Thyroid gland (tissue), 4 donors: ENCODE measurements around the gene ADARB2. TPM values are rescaled to one million over a fixed set of nuclear protein-coding genes. Genes with fewer than 3 reads are reported as not detected.

Source experiments
- DNase-seq, 2 donors: peaks; one replicate each; pipeline ENCODE4 v3.0.0-alpha.2; 2019
- H3K27ac ChIP-seq, 3 donors: fragments of 200-600 bp; sonication (generic); 1 replicate in 2 of 3; 2 replicates in 1 of 3; pipeline ENCODE4 v1.5.1; 2016 to 2019; ENCODE audit warnings: mild to moderate bottlenecking in 1 of 3, moderate library complexity in 1 of 3
- H3K27me3 ChIP-seq: fragments of 200-600 bp; sonication (generic); one replicate; pipeline ENCODE4 v1.5.1; 2019
- H3K36me3 ChIP-seq, 2 donors: fragments of 200-600 bp; sonication (generic); one replicate each; pipeline ENCODE4 v1.5.1; 2016 to 2019
- H3K4me1 ChIP-seq, 2 donors: fragments of 200-600 bp; sonication (generic); one replicate each; pipeline ENCODE4 v1.5.1; 2017 to 2019
- H3K4me3 ChIP-seq, 3 donors: fragments of 200-600 bp; sonication (generic); replicated peaks in 1 of 3; 1 replicate in 2 of 3; 2 replicates in 1 of 3; pipeline ENCODE4 v1.5.1; 2016; ENCODE audit warnings: mild to moderate bottlenecking in 1 of 3
- H3K9me3 ChIP-seq: fragments of 200-600 bp; sonication (generic); one replicate; pipeline ENCODE4 v1.5.1; 2017
- CTCF ChIP-seq, 6 experiments: fragments of 200-600 bp in 3 of 6; fragments of 450-650 bp in 3 of 6; sonication (generic) in 3 of 6; IDR thresholded peaks; one replicate each; pipeline ENCODE4 v1.5.1; 2016 to 2019; ENCODE audit warnings: antibody characterized with exemption in 6 of 6, mild to moderate bottlenecking in 2 of 6, inconsistent platforms in 1 of 6, moderate library complexity in 1 of 6
- POLR2A ChIP-seq, 2 donors: fragments of 450-650 bp; IDR thresholded peaks; one replicate each; pipeline ENCODE4 v1.6.1; 2017; ENCODE audit warnings: antibody characterized with exemption in 2 of 2, mild to moderate bottlenecking in 2 of 2, moderate library complexity in 1 of 2
- WGBS, 2 donors: methylation state at CpG; one replicate each; pipeline ENCODE4 v1.1.5; 2017; 5-methylcytosine and 5-hydroxymethylcytosine counted together
- intact Hi-C: fragments of 100-400 bp; cut with DNase I; formaldehyde crosslinking; loops from one replicate; pipeline ENCODE4 v1.15.1; 2023
- total RNA-seq, 4 donors: library from RNA; depleted of rRNA; stranded (reverse); fragments of >200 nt; gene quantifications; one replicate each; pipeline ENCODE4 v1.2.3, GENCODE V29; 2016

ADARB2 gene
- total RNA-seq, 4 donors from 2014 or later, result 0.08 to 0.15 TPM; not detected in 2

GRCh38 chr10:1451941-1452340 lies 285.4 kb downstream of the ADARB2 start:
- Histone ChIP-seq H3K4me3 (no peak overlapping the region), H3K36me3 (no peaks in the 10 kb centered on the region), H3K27me3 (no peaks in the 10 kb centered on the region), H3K4me1 (no peaks in the 10 kb centered on the region), H3K27ac (no peak overlapping the region), H3K9me3 (no peaks in the 10 kb centered on the region)
- WGBS, 2 donors, result 93 to 96% methylated on average over 7 of the region's 7 CpGs
- no peak for TF ChIP-seq POLR2A (IDR thresholded peaks at IDR 0.05)
- no peak for TF ChIP-seq CTCF (IDR thresholded peaks at IDR 0.05)
- DNase-seq, result no peak
- intact Hi-C loops, result no loop called here

GRCh38 chr10:1451362-1451888 lies 285.9 kb downstream of the ADARB2 start:
- no peak for DNase-seq
- H3K4me3 ChIP-seq, result no peak overlapping the region
- TF ChIP-seq POLR2A (IDR thresholded peaks at IDR 0.05), result no peak
- TF ChIP-seq CTCF (IDR thresholded peaks at IDR 0.05), result no peak
- H3K4me1 ChIP-seq, result no peaks in the 10 kb centered on the region
- 87 to 89% methylated on average over 4 of the region's 4 CpGs for WGBS, 2 donors
- H3K27ac ChIP-seq, result no peak overlapping the region
- intact Hi-C loops, result no loop called here
- no peaks in the 10 kb centered on the region for H3K36me3 ChIP-seq
- H3K9me3 ChIP-seq, result no peaks in the 10 kb centered on the region
- H3K27me3 ChIP-seq, result no peaks in the 10 kb centered on the region

- Histone ChIP-seq H3K27ac (no peak overlapping the region), H3K4me3 (no peak overlapping the region), H3K36me3 (no peaks in the 10 kb centered on the region), H3K27me3 (no peaks in the 10 kb centered on the region), H3K4me1 (no peaks in the 10 kb centered on the region), H3K9me3 (no peaks in the 10 kb centered on the region)
- no peak for DNase-seq
- no peak for TF ChIP-seq POLR2A (IDR thresholded peaks at IDR 0.05)
- no peak for TF ChIP-seq CTCF (IDR thresholded peaks at IDR 0.05)
- 56 to 60% methylated on average over 16 of the region's 16 CpGs for WGBS, 2 donors
- intact Hi-C loops, result no loop called here
Observed at GRCh38 chr10:1449572-1450205, 287.6 kb downstream of the ADARB2 start.

- Histone ChIP-seq H3K9me3 (no peaks in the 10 kb centered on the region), H3K36me3 (no peaks in the 10 kb centered on the region), H3K27ac (no peak overlapping the region), H3K27me3 (no peaks in the 10 kb centered on the region), H3K4me3 (no peak overlapping the region), H3K4me1 (no peaks in the 10 kb centered on the region)
- 83 to 90% methylated on average over 7 of the region's 7 CpGs for WGBS, 2 donors
- DNase-seq, result no peak
- intact Hi-C loops, result no loop called here
- TF ChIP-seq CTCF (IDR thresholded peaks at IDR 0.05), result no peak
Observed at GRCh38 chr10:1449021-1449420, 288.3 kb downstream of the ADARB2 start.

- intact Hi-C loops, result no loop called here
- TF ChIP-seq CTCF (IDR thresholded peaks at IDR 0.05) (no peak), POLR2A (IDR thresholded peaks at IDR 0.05) (no peak)
- no peak overlapping the region for H3K27ac ChIP-seq
- no peak for DNase-seq
- no peaks in the 10 kb centered on the region for H3K36me3 ChIP-seq
- H3K4me1 ChIP-seq, result no peaks in the 10 kb centered on the region
- H3K27me3 ChIP-seq, result no peaks in the 10 kb centered on the region
- H3K4me3 ChIP-seq, result no peak overlapping the region
- 25 to 26% methylated on average over 3 to 4 of the region's 4 CpGs for WGBS, 2 donors
- no peaks in the 10 kb centered on the region for H3K9me3 ChIP-seq
Observed at GRCh38 chr10:1448252-1448930, 288.9 kb downstream of the ADARB2 start.
